IMR-90 (cell line): ENCODE measurements around the gene SLC12A8.

Source experiments
- CEBPB ChIP-seq: IDR thresholded peaks from 2 replicates; pipeline ENCODE4 v1.6.1; 2012; ENCODE audit warnings: low read depth, low read length, improper control_type of control experiment
- CHD1 ChIP-seq: IDR thresholded peaks from 2 replicates; pipeline ENCODE4 v1.6.1; 2012; ENCODE audit warnings: low read depth, low read length, improper control_type of control experiment
- FOS ChIP-seq: fragments of 150-350 bp; IDR thresholded peaks from 2 replicates; pipeline ENCODE4 v1.6.1; 2016; ENCODE audit warnings: low read depth, low read length
- MAFK ChIP-seq: IDR thresholded peaks from 2 replicates; pipeline ENCODE4 v1.6.1; 2012; ENCODE audit warnings: low read depth, low read length, improper control_type of control experiment
- MXI1 ChIP-seq: IDR thresholded peaks from 2 replicates; pipeline ENCODE4 v1.6.1; 2012; ENCODE audit warnings: low read depth, mild to moderate bottlenecking, low read length, moderate library complexity, borderline replicate concordance
- POLR2A ChIP-seq: IDR thresholded peaks from 2 replicates; pipeline ENCODE4 v1.6.1; 2012; ENCODE audit warnings: mild to moderate bottlenecking, low read depth, low read length
- RFX5 ChIP-seq: IDR thresholded peaks from 2 replicates; pipeline ENCODE4 v1.8.0; 2012; ENCODE audit warnings: low read depth, mild to moderate bottlenecking, low read length, moderate library complexity
- SMC3 ChIP-seq: fragments of 150-350 bp; IDR thresholded peaks from 2 replicates; pipeline ENCODE4 v1.6.1; 2016; ENCODE audit warnings: low read depth, mild to moderate bottlenecking, antibody characterized with exemption, low read length, moderate library complexity
- TF ChIP-seq, protein P1 (sequence below): conservative IDR thresholded peaks from 2 replicates; pipeline ENCODE4 v1.5.1; 2012; ENCODE audit warnings: mild to moderate bottlenecking, low read depth, low read length, improper control_type of control experiment
- TF ChIP-seq, protein P2 (sequence below): fragments of 150-350 bp; IDR thresholded peaks from 2 replicates; pipeline ENCODE4 v1.6.1; 2017; ENCODE audit warnings: mild to moderate bottlenecking, antibody characterized with exemption, low read length, low read depth

DNA sequence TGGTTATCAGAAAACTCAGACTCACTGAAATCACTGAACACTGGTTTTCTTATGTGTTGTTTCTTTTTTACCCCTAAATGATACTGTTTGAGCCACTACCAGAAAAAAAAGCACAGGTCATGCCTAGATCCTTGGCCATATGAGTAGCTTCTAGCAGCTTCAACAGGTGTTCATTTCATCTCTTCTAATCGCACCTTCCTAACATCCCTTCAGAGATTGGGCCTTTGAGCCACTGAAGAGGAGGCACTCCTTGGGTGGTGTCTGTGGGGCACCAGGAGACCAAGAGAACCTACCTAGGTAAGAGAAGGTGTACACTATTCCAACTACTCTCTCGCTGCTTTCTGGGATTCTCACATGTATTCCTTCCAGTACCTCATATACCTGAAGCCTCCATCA lies 159.2 kb downstream of the SLC12A8 start:
- TF ChIP-seq FOS (no peak), POLR2A (no peak), MAFK (no peak), SMC3 (no peak), MXI1 (no peak), RFX5 (no peak), CEBPB (no peak), CHD1 (no peak)
- TF ChIP-seq, protein P1, sequence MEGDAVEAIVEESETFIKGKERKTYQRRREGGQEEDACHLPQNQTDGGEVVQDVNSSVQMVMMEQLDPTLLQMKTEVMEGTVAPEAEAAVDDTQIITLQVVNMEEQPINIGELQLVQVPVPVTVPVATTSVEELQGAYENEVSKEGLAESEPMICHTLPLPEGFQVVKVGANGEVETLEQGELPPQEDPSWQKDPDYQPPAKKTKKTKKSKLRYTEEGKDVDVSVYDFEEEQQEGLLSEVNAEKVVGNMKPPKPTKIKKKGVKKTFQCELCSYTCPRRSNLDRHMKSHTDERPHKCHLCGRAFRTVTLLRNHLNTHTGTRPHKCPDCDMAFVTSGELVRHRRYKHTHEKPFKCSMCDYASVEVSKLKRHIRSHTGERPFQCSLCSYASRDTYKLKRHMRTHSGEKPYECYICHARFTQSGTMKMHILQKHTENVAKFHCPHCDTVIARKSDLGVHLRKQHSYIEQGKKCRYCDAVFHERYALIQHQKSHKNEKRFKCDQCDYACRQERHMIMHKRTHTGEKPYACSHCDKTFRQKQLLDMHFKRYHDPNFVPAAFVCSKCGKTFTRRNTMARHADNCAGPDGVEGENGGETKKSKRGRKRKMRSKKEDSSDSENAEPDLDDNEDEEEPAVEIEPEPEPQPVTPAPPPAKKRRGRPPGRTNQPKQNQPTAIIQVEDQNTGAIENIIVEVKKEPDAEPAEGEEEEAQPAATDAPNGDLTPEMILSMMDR: no peak
- TF ChIP-seq, protein P2, sequence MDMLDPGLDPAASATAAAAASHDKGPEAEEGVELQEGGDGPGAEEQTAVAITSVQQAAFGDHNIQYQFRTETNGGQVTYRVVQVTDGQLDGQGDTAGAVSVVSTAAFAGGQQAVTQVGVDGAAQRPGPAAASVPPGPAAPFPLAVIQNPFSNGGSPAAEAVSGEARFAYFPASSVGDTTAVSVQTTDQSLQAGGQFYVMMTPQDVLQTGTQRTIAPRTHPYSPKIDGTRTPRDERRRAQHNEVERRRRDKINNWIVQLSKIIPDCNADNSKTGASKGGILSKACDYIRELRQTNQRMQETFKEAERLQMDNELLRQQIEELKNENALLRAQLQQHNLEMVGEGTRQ: no peak
